ENCODE results near the gene IL18RAP.

- TF ChIP-seq EZH2 (IDR thresholded peaks at IDR 0.05; ENCODE audit: low read depth, unreplicated experiment) (no peak), REST (IDR thresholded peaks at IDR 0.05; ENCODE audit: unreplicated experiment) (no peak), POLR2AphosphoS5 (IDR thresholded peaks at IDR 0.05; ENCODE audit: low read depth) (no peak), CREB1 (CRISPR knock-in tag; IDR thresholded peaks at IDR 0.05; ENCODE audit: low read depth) (no peak), ZNF331 (CRISPR knock-in tag; IDR thresholded peaks at IDR 0.05; ENCODE audit: low read depth) (no peak)
- TF ChIP-seq, protein P1, sequence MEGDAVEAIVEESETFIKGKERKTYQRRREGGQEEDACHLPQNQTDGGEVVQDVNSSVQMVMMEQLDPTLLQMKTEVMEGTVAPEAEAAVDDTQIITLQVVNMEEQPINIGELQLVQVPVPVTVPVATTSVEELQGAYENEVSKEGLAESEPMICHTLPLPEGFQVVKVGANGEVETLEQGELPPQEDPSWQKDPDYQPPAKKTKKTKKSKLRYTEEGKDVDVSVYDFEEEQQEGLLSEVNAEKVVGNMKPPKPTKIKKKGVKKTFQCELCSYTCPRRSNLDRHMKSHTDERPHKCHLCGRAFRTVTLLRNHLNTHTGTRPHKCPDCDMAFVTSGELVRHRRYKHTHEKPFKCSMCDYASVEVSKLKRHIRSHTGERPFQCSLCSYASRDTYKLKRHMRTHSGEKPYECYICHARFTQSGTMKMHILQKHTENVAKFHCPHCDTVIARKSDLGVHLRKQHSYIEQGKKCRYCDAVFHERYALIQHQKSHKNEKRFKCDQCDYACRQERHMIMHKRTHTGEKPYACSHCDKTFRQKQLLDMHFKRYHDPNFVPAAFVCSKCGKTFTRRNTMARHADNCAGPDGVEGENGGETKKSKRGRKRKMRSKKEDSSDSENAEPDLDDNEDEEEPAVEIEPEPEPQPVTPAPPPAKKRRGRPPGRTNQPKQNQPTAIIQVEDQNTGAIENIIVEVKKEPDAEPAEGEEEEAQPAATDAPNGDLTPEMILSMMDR (conservative IDR thresholded peaks at IDR 0.05; ENCODE audit: low read depth in 2 of 2), result no peak
Observed at GRCh38 chr2:102424754-102425153, 1.8 kb downstream of the IL18RAP start.

Data from GM23338 (cell line).